Measurements from ENCODE around the gene ALDH9A1. TPM values are rescaled to one million over a fixed set of nuclear protein-coding genes. Genes with fewer than 3 reads are reported as not detected.

Gene ALDH9A1
- total and polyA plus RNA-seq, 2 of the 8 experiments (the other 6 are each of a cell fraction or from before 2014, with no cell fraction given): 57.6 to 63.8 TPM

DNA sequence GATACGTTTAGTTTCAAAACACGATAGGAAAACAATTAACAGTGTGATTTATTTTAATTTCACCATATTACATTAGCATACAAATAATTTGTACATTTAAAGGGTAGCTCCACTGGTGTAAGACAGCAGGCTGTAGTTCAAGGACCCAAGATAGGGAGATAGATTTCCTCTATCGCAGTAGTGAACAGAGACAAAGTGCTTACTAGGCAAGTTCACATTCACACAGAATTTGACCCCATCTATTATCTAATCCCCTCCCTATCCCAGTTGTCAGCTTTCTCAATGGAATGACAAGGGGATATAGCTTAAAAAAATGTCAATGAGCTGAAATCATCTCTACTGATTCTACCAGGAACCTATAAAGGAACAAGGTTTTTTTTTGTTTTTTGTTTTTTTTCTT, 36.2 kb downstream of the ALDH9A1 start (continued):
- TF ChIP-seq YY1 (IDR thresholded peaks at IDR 0.05; ENCODE audit: low read depth, low read length): no peak

Measured in H1 (cell line).